DMS153 treated with DMSO at 0.1 percent for 48 hours (cell line): ENCODE results near the gene SH2D6.
"Not testable (repeated sequence)": the region's sequence is repeated elsewhere in the genome, so short reads cannot be mapped to it uniquely, and the experiment has no call there.

ENCODE experiments used
- DNase-seq: peaks from one replicate; lab custom pipeline; 2025; ENCODE audit not compliant: unreplicated experiment; lab: John Stamatoyannopoulos, UW

The SH2D6 gene

DNA sequence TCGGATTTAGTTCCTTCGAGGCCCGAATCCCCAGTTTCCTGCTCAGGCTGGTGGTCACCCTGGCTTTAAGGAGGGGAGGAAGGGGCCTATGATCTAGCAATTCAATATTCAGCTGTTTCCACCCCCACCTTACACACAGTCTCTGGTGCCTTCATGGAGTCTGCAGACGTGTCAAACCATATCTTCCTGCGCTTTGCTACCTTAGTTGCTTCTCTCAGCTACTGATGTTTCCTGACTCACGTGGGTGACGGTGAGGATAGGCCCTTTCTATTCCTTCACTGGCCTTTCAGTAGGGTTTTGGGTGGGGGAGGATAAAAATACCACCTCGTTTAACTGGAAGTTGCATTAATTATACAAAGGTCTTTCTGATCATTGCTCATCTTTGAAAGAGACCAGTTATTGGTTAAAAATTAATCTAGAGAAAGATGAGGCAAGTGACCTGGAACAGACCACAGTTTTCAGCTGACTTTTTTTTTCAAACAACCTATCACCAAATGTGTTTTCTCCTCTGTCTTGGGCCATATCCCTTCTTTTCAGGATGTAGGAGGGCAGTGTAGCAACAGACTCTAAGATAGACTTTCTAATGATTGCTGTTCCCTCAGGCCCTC is 49.7 kb downstream of the SH2D6 start:
- no peak for DNase-seq

DNA sequence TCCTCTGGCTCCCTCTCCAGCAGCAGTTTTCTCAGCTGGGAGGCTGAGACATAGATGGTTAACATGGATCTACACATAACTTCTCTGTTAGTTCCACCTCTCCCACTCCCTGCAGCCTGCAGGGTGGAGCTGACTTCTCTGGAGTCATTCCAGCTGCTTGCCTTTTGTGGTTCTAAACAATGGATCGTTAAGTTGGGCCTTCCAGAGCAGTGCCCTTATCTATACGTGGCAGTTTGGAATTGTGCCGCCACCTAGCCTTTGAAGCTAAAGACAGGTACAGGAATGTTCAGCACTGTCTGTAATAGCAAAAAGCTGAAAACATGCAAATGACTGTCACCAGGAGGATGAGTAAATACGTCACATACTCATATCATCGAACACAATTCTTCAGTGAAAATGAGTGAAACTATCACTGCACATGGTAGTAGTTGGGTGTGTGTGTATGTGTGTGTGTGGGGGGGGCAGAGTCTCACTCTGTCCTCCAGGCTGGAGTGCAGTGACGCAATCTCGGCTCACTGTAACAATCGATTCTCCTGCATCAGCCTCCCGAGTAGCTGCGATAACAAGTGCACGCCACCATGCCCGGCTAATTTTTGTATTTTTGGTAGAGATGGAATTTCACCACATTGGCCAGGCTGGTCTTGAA is 50.3 kb downstream of the SH2D6 start:
- no peak for DNase-seq

- no peak for DNase-seq
Observed at GRCh38 chr2:85470850-85471800, 52.6 kb downstream of the SH2D6 start.

GRCh38 chr2:85472261-85472660 is 53.7 kb downstream of the SH2D6 start:
- DNase-seq, result no peak

DNA sequence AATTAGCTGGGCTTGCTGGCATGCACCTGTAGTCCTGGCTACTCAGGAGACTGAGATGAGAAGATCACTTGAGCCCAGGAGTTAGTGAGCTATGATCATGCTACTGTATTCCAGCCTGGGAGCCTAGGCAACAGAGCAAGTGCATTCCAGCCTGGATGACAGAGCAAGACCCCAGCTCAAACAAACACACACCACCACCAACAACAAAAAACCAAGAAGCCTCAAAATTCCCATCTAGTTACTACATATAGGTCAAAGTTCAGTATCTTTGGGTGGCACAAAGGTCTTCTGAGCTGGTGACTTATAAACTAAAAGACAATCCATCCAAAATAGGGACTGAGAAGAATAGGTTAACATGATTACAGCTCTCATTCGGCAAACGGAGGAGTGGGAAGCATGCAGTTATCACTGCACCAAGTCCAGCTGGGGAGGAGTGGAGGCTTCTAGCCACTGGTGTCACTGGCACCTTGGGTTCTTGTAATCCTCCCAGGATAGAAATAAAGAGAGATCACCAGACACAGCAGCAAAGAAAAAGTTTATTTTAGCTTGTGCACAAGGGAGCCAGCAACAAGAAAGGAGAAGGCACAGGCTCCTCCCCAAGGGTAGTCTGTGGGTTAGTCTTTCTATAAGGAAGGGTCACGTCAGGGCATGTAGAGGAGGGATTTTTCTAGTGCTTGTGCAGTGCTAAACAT is 57.4 kb downstream of the SH2D6 start:
- DNase-seq, result no peak

GRCh38 chr2:85476624-85477023 is 58.1 kb downstream of the SH2D6 start:
- no peak for DNase-seq

DNA sequence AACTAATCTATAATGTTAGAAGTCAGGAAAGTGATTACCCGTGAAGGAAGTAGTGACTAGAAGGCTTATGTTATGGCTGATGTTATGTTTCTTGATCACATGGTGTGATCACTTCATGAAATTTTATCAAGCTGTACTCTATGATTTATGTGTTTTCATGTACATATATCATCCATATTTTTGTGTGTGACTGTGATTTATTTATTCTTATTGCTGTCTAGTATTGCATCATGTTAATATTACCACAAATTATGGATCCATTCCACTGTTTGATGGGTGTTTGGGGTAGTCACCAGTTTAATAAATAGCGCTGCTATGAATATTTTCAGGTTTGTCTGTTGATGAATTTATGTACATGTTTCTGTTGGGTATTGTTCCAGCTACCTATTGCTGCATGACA is 59.4 kb downstream of the SH2D6 start:
- no peak for DNase-seq

- no peak for DNase-seq
Observed at GRCh38 chr2:85481818-85482777, 63.6 kb downstream of the SH2D6 start.

- not testable (repeated sequence) for DNase-seq
Observed at GRCh38 chr2:85484615-85485014, 66.1 kb downstream of the SH2D6 start.

DNA sequence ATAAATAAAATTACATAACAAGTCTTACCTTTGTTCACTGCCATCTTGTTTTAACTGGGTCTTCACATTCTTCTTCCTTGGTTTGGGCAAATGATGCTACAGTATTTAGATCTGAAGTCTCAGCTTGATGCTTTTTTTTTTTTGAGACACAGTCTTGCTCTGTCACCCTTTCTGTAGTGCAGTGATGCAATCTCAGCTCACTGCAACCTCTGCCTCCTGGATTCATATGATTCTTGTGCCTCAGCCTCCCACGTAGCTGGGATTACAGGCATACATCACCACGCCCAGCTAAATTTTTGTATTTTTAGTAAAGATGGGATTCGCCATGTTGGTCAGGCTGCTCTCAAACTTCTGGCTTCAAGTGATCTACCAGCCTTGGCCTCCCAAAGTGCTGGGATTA is 67.3 kb downstream of the SH2D6 start:
- DNase-seq, result no peak
